GM12878 (cell line): ENCODE measurements around the gene LIPG. TPM values are rescaled to one million over a fixed set of nuclear protein-coding genes. Genes with fewer than 3 reads are reported as not detected.

Source experiments
- ATAC-seq: fragments of 200-7000 bp; cut with Tn5 transposase; 3 replicates; pipeline ENCODE4 v1.9.1; 2020; ENCODE audit warnings: mild to moderate bottlenecking, moderate library complexity
- BruUV-seq: library from RNA; stranded (reverse); fragments of 400-500 nt; replicated peaks from 2 replicates; lab custom pipeline; 2021; lab: Mats Ljungman, UMichigan
- CTCF ChIA-PET: fragments of 300-600 bp; sonication (Branson Sonifier 250); formaldehyde crosslinking; extraction: SDS; loops from one replicate; lab custom pipeline; 2021; ENCODE audit warnings: inconsistent platforms; lab: Yijun Ruan, JAX
- POLR2A ChIA-PET: fragments of 350-600 bp; formaldehyde crosslinking; extraction: SDS; loops from one replicate; lab custom pipeline; 2021; ENCODE audit warnings: inconsistent platforms; lab: Charles Lee
- RAD21 ChIA-PET: fragments of 300-600 bp; sonication (Branson Sonifier 250); formaldehyde crosslinking; loops from one replicate; lab custom pipeline; 2023; ENCODE audit warnings: antibody characterized with exemption; ENCODE audit not compliant: unreplicated experiment; lab: Charles Lee
- SMC1A ChIA-PET: fragments of 300-600 bp; sonication (Branson Sonifier 250); formaldehyde crosslinking; loops from one replicate; lab custom pipeline; 2023; ENCODE audit not compliant: unreplicated experiment, uncharacterized antibody; lab: Charles Lee
- DNase-seq: peaks from one replicate; pipeline ENCODE4 v3.0.0-alpha.2; 2011; ENCODE audit warnings: low read depth, low spot score
- FAIRE-seq: peaks from 3 replicates; lab custom pipeline; 2011; peaks lifted over from hg19 to GRCh38; lab: Jason Lieb, UNC
- H2AFZ ChIP-seq: 2 replicates; pipeline ENCODE4 v1.6.0; 2011; ENCODE audit warnings: low read depth, low read length, control low read depth; ENCODE audit not compliant: control insufficient read depth
- H3K27ac ChIP-seq: 2 replicates; pipeline ENCODE4 v1.5.1; 2011; ENCODE audit warnings: control low read depth; ENCODE audit not compliant: control insufficient read depth, insufficient read depth
- H3K27me3 ChIP-seq, 2 experiments: replicated peaks in 1 of 2; 2 replicates each; pipeline versions ENCODE4 v1.6.0 to v1.6.1; 2011; ENCODE audit warnings: low read length in 1 of 2; ENCODE audit not compliant: control insufficient read depth in 2 of 2, insufficient read depth in 2 of 2
- H3K36me3 ChIP-seq, 2 experiments: 2 replicates each; pipeline ENCODE4 v1.5.1; 2011; ENCODE audit warnings: low read length in 1 of 2; ENCODE audit not compliant: control insufficient read depth in 2 of 2, insufficient read depth in 2 of 2
- H3K4me1 ChIP-seq: 2 replicates; pipeline ENCODE4 v1.6.1; 2011; ENCODE audit warnings: mild to moderate bottlenecking, low read length, moderate library complexity, mixed read lengths; ENCODE audit not compliant: control insufficient read depth, insufficient read depth
- H3K4me2 ChIP-seq: 2 replicates; pipeline ENCODE4 v1.6.0; 2011; ENCODE audit warnings: control low read depth; ENCODE audit not compliant: control insufficient read depth, insufficient read depth
- H3K4me3 ChIP-seq: fragments of 200-600 bp; sonication (generic); 2 replicates; pipeline ENCODE4 v1.5.1; 2016
- H3K79me2 ChIP-seq: 2 replicates; pipeline ENCODE4 v1.6.0; 2011; ENCODE audit warnings: low read length; ENCODE audit not compliant: control insufficient read depth, insufficient read depth
- H3K9ac ChIP-seq: 2 replicates; pipeline ENCODE4 v1.8.0; 2011; ENCODE audit warnings: low read length, control low read depth, mixed read lengths; ENCODE audit not compliant: control insufficient read depth, insufficient read depth
- H3K9me3 ChIP-seq: replicated peaks from 3 replicates; pipeline ENCODE4 v1.5.1; 2011; ENCODE audit warnings: mild to moderate bottlenecking, low read length; ENCODE audit not compliant: control insufficient read depth, insufficient read depth
- H4K20me1 ChIP-seq: 2 replicates; pipeline ENCODE4 v1.6.0; 2011; ENCODE audit not compliant: control insufficient read depth, insufficient read depth
- BACH1 ChIP-seq: fragments of 450-650 bp; IDR thresholded peaks from 2 replicates; pipeline ENCODE4 v1.6.1; 2017; ENCODE audit warnings: mild to moderate bottlenecking, borderline replicate concordance
- BHLHE40 ChIP-seq, 2 experiments: fragments of 450-650 bp in 1 of 2; IDR thresholded peaks; 2 replicates each; pipeline ENCODE4 v1.6.1; 2011 to 2017; ENCODE audit warnings: low read depth in 2 of 2, borderline replicate concordance in 1 of 2, improper control_type of control experiment in 1 of 2, low read length in 1 of 2, mild to moderate bottlenecking in 1 of 2
- CREM ChIP-seq: IDR thresholded peaks from 2 replicates; pipeline ENCODE4 v1.6.1; 2014; ENCODE audit warnings: antibody characterized with exemption, low read depth
- E2F8 ChIP-seq: fragments of 450-650 bp; IDR thresholded peaks from 2 replicates; pipeline ENCODE4 v1.6.1; 2018; ENCODE audit warnings: mild to moderate bottlenecking, low read depth, moderate library complexity; ENCODE audit not compliant: partially characterized antibody
- HDAC2 ChIP-seq: fragments of 200-600 bp; sonication (generic); IDR thresholded peaks from 2 replicates; pipeline ENCODE4 v1.6.1; 2017
- PAX8 ChIP-seq: fragments of 450-650 bp; IDR thresholded peaks from 2 replicates; pipeline ENCODE4 v1.6.1; 2017; ENCODE audit warnings: mild to moderate bottlenecking, moderate library complexity
- RAD51 ChIP-seq: fragments of 450-650 bp; IDR thresholded peaks from 2 replicates; pipeline ENCODE4 v1.6.1; 2016; ENCODE audit warnings: moderate library complexity, mild to moderate bottlenecking, inconsistent platforms
- RELA ChIP-seq: fragments of 450-650 bp; IDR thresholded peaks from 2 replicates; pipeline ENCODE4 v1.8.0; 2014; ENCODE audit warnings: borderline replicate concordance; ENCODE audit not compliant: partially characterized antibody
- ZNF217 ChIP-seq: fragments of 450-650 bp; IDR thresholded peaks from 2 replicates; pipeline ENCODE4 v1.6.1; 2017; ENCODE audit warnings: antibody characterized with exemption, mild to moderate bottlenecking
- ZNF24 ChIP-seq: fragments of 450-650 bp; IDR thresholded peaks from 2 replicates; pipeline ENCODE4 v1.6.1; 2017; ENCODE audit warnings: antibody characterized with exemption, mild to moderate bottlenecking
- ZSCAN29 ChIP-seq: fragments of 450-650 bp; IDR thresholded peaks from 2 replicates; pipeline ENCODE4 v1.6.1; 2017; ENCODE audit warnings: mild to moderate bottlenecking, moderate library complexity
- WGBS: methylation state at CpG from one replicate; pipeline ENCODE4 v1.1.6; 2016; ENCODE audit warnings: low lambda C conversion rate; ENCODE audit not compliant: insufficient replicate concordance, insufficient coverage; ENCODE audit errors: missing lambda C conversion rate; 5-methylcytosine and 5-hydroxymethylcytosine counted together
- in situ Hi-C: fragments of 300-500 bp; cut with MboI; formaldehyde crosslinking; loops from 9 replicates; pipeline ENCODE4 v1.14.3; 2018; ENCODE audit warnings: mixed read lengths
- intact Hi-C: fragments of 100-400 bp; cut with micrococcal nuclease; formaldehyde crosslinking; loops from one replicate; pipeline ENCODE4 v1.14.2; 2022; ENCODE audit not compliant: unreplicated experiment
- polyA plus RNA-seq, 11 experiments: library from polyadenylated mRNA; depleted of rRNA in 4 of 11; unstranded in 6 of 11; stranded (reverse) in 5 of 11; fragments of >200 nt; fragmentation: Nextera tagmentation in 4 of 11; fragmentation: Illumina TruSeq in 1 of 11; extraction: Ambion mirVana in 4 of 11; extraction: Trizol in 1 of 11; gene quantifications; 1 replicate in 1 of 11; 2 replicates in 10 of 11; pipeline versions ENCODE4 v1.2.1 to v1.2.3, GENCODE V29; 2011 to 2016; ENCODE audit warnings: inconsistent platforms in 2 of 11, missing spikeins in 2 of 11, low read depth in 1 of 11
- total RNA-seq, 4 experiments: library from RNA; depleted of rRNA in 3 of 4; stranded (reverse); fragments of >200 nt in 3 of 4; fragmentation: Illumina TruSeq in 1 of 4; extraction: Trizol in 1 of 4; gene quantifications; 2 replicates each; pipeline versions ENCODE4 v1.2.1 to v1.2.3, GENCODE V29; 2013 to 2021
- TF ChIP-seq, protein P1 (sequence below): IDR thresholded peaks from 2 replicates; pipeline ENCODE4 v1.6.1; 2012; ENCODE audit warnings: low read depth, low read length, improper control_type of control experiment

Gene LIPG
- total and polyA plus RNA-seq, 10 of the 15 experiments (the other 5 are each of a cell fraction or from before 2014, with no cell fraction given) = 0.04 to 0.55 (median 0.18) TPM; not detected in 1

DNA sequence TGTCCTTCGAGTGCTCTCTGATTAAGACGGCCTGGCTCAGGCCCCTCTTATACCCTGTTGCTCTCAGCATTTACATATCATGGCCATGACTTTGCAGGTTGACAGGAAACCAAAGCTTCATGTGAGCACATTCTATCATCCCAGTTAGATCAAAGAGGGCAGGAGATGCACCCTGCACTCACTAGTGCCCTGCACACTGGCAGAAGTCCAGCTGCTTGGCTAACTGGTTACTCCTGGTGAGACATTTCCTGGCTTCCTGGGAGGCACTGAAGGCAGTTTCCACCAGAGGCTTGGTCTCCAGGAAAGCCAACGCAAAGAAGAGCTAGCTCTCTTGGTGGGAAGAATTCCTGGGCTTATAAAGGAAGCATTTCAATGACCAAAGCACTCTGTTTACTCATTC, 66.3 kb downstream of the LIPG start:
- no TSS peak for BruUV-seq
- no peak for FAIRE-seq
- ChIA-PET POLR2A (no interaction called here), CTCF (interaction anchor here (0.9 to 1.7 kb wide), 2 partner anchors 10 to 13 kb away, joined by 3 to 8 read pairs; no protein-coding TSS in a partner anchor), SMC1A (no interaction called here), RAD21 (no interaction called here)
- Histone ChIP-seq H3K79me2 (no peaks in the 10 kb centered on the region), H3K4me2 (no peak overlapping the region), H3K27ac (no peak overlapping the region), H3K4me1 (no peaks in the 10 kb centered on the region), H3K9me3 (no peaks in the 10 kb centered on the region), H4K20me1 (no peaks in the 10 kb centered on the region), H3K36me3 (no peaks in the 10 kb centered on the region), H3K27me3 (peaks cover 0 to 2% of the 10 kb centered on the region in 2 experiments; a peak in 2 of 4 replicates), H3K4me3 (no peak overlapping the region), H3K9ac (no peak overlapping the region), H2AFZ (no peak overlapping the region)
- WGBS = 32% methylated on average over 3 of the region's 3 CpGs
- ATAC-seq = no peak
- TF ChIP-seq RAD51 (no peak), ZSCAN29 (no peak), PAX8 (no peak), BACH1 (no peak), ZNF217 (no peak), CREM (no peak), RELA (no peak), BHLHE40 (IDR thresholded peaks at IDR 0.05; ENCODE audit: borderline replicate concordance in 1 of 2, low read depth in 2 of 2, low read length in 1 of 2) (no peak), HDAC2 (no peak), E2F8 (no peak), ZNF24 (no peak)
- TF ChIP-seq, protein P1, sequence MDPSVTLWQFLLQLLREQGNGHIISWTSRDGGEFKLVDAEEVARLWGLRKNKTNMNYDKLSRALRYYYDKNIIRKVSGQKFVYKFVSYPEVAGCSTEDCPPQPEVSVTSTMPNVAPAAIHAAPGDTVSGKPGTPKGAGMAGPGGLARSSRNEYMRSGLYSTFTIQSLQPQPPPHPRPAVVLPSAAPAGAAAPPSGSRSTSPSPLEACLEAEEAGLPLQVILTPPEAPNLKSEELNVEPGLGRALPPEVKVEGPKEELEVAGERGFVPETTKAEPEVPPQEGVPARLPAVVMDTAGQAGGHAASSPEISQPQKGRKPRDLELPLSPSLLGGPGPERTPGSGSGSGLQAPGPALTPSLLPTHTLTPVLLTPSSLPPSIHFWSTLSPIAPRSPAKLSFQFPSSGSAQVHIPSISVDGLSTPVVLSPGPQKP = no peak
- intact Hi-C loops (no loop called here), in situ Hi-C loops (no loop called here)
- no peak for DNase-seq
